Measurements from ENCODE around the gene LCE2C.
A peak's percentile ranks its signal among the peaks of the same experiment; 100 is the strongest.
"Not testable (repeated sequence)": the region's sequence is repeated elsewhere in the genome, so short reads cannot be mapped to it uniquely, and the experiment has no call there.

Gene LCE2C, protein sequence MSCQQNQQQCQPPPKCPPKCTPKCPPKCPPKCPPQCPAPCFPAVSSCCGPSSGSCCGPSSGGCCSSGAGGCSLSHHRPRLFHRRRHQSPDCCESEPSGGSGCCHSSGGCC

DNA sequence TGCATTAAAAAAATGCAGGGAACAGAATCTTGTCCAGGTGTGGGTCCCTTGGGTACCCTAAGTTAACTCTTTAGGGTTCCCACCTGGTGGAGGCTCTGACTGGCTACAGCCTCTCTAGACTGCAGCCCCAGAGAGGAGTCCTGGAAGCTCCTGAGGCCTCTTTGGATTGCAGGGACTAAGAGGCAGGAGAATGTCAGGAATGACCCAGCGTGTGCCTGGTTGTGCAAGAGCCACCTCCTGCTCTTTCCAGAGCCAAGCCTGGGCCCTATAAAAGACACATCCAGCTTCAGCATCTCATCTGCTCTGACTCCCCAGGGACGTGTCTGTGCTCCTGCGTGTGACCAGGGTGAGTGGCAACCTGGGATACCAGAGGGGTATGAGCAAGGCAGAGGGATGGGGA lies at the start of gene LCE2C:
TSS of gene LCE2C (plus strand) at position 297 of the 400 bp plus-strand sequence. CDS start 737 bp downstream, outside the sequence.
- DNase-seq: not testable (repeated sequence)

- DNase-seq: no peak
Measured at GRCh38 chr1:152626744-152627143, 48.3 kb upstream of the LCE2C start.

GRCh38 chr1:152630596-152630995 lies 44.5 kb upstream of the LCE2C start:
- no peak for DNase-seq

- no peak for DNase-seq
Measured at GRCh38 chr1:152640351-152640750, 34.7 kb upstream of the LCE2C start.

DNA sequence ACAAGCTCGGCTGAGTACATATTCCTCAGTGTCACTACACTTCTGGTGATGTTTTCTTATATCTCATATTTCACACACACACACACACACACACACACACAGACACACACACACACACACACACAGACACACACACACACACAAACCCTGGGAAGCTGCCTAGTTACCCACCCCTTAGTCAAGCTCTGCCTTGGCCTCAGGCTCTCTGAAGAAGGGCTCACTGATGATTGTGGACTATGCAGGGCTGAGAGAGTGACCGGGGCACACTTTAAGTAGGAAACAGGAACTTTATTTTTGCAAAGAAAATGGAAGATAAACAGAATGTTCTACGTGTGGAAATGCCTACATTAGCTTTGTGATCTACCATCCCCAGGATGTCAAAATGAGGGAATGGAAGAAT lies 31.1 kb upstream of the LCE2C start:
- DNase-seq: no peak

GRCh38 chr1:152645146-152645545 lies 29.9 kb upstream of the LCE2C start:
- DNase-seq: no peak

GRCh38 chr1:152646656-152647055 lies 28.4 kb upstream of the LCE2C start:
- no peak for DNase-seq

DNA sequence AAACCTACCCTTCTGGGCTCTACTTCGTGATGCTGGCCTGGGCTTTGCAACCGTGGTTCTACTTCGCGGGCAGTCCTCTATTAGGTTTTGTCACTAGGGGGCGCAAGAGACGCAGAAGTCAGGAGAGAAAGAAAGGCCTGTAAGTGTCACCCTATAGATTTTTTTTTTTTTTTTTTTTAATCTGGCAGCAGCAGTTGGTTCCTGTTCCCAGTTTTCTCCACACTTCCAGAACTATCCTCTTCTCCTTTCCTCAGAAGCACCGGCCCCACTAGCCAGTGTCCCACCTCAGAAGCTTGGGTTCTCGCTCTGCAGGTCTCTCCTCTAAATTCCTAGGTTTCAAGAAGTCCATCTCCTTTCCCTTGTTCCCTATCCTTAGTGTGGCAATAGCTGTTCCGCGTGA lies 21.0 kb upstream of the LCE2C start:
- DNase-seq: peak; percentile 59 to 65

DNA sequence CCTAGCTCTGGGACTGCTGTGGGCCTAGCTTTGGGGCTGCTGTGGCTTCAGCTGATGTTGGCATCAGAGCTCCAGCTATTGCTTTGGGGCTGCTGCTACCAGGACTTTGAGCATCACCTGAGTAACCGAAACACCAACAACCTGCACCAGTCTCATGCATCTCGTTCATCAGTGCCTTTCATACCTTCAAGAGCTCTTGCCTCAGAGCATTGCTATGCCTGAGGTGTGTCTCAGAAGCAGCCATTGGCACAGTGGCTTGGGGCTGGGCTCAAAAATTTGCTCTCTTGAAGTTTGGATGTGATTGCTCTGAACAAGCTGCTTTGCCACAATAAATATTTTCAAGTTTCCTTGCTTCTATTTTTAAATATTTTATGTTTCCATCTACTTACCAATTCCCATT lies 18.6 kb upstream of the LCE2C start:
- DNase-seq: no peak

DNA sequence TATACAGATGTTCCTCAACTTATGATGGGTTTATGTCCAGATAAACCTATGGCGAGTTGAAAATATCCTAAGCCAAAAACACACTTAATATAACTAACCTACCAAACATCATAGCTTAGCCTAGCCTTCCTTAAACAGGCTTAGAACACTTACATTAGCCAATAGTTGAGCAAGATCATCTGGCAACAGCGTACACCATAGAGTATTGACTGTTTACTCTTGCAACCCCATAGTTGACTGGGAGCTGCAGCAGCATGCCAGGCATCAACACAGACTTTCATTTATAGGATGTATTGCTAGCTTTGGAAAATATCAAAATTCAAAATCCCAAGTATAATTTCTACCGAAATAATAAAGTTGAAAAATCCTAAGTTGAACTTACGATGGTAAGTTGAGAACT lies 17.4 kb upstream of the LCE2C start:
- DNase-seq: no peak

DNA sequence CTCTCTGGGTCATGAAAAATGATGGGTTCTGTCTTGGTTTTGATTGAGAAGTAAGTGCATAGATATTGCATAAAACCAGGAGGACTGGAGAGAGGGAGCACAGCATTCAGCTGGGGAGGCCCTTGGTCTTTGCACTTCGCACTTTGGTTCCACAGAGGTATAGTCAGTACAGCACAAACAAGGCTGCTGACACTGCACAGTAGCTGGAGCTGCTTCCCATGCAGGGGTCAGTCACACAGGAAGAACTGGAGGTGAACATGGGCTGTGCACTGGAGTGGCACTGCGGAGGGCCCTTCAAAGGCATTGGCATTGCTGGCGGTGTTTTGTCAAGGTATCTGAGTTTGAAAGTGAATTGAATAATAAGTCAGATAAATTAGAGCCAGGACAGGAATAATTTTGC lies 16.4 kb upstream of the LCE2C start:
- DNase-seq: no peak

- DNase-seq: no peak
Measured at GRCh38 chr1:152663098-152663497, 12.0 kb upstream of the LCE2C start, which contains the start of gene LCE2D. Gene LCE2D (plus strand): TSS chr1:152663380. CDS start chr1:152664106, 726 bp downstream.

GRCh38 chr1:152666171-152666570 lies 8.9 kb upstream of the LCE2C start:
- not testable (repeated sequence) for DNase-seq

DNA sequence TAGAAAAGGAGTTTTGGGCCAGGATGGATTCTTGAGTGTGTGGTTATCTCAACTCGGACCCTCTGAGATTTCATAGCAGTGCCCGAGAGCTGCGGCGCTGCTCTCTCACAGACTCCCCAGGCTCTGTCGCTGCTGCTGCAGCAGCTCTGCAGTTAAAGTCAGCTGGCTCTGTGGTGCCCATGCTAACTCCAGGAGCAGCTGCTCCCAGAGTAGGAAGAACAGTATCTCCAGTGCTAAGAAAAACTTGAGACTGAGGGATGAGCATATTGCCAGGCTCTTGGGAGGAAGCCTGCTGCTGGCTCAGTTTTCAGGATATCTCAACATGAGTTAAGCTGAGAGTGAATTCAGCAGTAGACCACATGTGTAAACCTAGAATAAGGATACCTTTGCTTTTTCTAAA lies 7.4 kb upstream of the LCE2C start:
- no peak for DNase-seq

- DNase-seq: no peak
Measured at GRCh38 chr1:152673016-152673415, 2.1 kb upstream of the LCE2C start.

DNA sequence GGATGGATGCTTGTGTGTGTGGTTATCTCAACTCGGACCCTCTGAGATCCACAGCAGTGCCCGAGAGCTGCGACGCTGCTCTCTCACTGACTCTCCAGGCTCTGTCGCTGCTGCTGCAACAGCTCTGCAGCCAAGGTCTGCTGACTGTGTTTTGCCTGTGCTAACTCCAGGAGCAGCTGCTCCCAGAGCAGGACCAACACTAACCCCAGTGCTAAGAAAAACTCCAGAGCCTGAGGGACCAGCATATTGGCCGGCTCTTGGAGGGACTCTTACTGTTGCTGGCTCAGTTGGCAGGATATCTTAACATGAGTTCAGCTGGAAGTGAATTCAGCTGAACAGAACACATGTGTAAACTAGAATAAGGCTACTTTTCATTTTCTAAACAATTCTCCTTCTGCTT lies 4.4 kb downstream of the LCE2C start:
- DNase-seq: no peak

DNA sequence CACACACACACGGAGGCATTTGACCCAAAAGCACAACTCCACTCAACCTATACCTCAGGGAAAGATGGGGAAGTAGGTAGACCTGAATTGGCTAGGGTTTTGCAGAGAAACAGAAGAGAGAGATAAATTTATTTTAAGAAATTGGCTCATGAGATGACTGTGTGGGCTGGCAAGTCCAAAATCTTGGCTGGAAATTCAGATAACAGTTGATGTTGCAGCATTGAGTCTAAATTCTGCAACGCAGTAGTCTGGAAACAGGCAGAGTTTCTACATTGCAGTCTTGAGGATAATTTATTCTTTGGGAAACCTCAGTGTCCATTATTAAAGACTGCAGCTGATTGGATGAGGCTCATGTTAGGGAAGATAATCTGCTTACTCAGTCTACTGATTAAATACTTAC lies 6.5 kb downstream of the LCE2C start:
- DNase-seq: no peak

- no peak for DNase-seq
Measured at GRCh38 chr1:152683846-152684245, 8.8 kb downstream of the LCE2C start.

- not testable (repeated sequence) for DNase-seq
Measured at GRCh38 chr1:152685823-152686222, 10.7 kb downstream of the LCE2C start, which contains the start of gene LCE2B. Gene LCE2B (plus strand): TSS chr1:152686123. CDS start chr1:152686844, 721 bp downstream.

DNA sequence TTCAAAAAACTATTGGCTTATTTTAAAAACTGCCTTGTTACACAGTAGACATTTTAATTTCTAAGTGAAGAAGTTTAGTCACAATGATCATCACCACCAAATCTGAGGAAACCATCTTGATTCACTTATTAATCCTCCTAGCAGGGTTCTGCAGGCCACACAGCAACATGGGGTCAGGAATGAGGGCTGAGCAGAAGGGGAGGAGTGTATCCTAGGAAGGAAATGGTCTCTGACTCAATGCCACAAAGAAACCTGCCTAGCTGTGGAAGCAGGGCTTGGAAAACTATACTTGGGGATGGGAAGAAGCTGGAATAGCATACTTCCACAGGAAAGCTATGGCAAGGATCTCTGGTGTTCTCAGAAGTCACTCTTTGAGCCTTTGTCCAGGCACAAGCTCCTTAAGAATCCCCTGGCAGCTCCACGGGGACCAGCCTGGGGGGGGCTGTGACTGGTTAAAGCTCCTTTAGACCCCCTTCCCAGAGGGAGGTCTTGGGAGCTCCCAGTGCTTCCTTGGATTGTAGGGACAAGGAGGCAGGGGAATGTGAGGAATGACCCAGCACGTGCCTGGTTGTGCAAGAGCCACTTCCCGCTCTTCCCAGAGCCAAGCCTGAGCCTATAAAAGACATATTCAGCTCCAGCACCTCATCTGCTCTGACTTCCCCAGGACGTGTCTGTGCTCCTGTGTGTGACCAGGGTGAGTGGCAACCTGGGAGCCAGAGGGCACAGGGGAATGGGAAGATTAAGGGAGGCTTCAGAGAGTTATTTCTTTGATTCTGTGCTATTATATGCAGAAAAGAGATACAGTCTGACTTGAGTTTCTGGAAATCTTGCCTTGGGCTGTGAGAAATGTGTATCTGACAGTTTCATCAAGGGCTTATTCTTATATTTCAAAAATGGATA lies 22.9 kb downstream of the LCE2C start, which contains the start of gene LCE2A:
TSS of gene LCE2A (plus strand) at position 645 of the 900 bp plus-strand sequence. CDS start 557 bp downstream, outside the sequence.
- DNase-seq: no peak

DNA sequence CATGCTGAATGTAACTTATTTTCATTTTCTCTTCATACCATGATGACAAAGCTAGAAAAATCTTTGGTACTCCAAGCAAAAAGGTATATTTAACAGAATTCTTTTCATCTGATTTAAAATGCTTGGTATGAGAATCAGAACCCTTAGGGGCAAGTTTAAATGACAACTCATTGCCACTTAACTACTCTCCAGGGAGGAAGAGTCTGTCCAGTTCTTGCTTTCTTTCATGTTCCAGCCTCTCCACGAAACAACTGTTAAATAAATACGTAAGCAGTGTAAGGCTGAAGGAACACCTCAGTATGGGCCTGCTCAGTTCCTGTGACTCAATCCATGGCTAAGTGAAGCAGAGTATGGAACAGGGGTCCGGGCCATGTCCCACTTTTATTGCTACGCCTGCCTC lies 24.7 kb downstream of the LCE2C start:
- DNase-seq: no peak

DNA sequence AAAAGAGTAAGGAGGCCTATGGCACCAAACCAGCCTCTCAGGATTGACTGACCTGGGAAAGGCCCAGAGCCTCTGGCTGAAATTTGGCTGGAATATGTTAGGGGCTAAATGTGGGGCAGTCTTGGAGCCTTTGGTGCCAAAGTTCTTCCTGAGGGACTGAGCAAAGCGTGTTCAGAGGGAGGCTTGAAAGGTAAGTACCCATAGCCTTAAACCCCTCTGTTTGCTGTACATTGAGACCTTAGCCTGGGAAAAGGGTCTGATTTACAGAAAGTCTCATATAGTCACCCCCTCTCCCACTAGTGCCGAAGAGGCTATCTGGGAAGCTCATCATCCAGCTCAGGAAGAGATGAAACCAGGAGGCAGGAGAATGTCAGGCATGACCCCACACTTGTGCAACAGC lies 32.8 kb downstream of the LCE2C start, which contains the start of gene LCE4A:
TSS of gene LCE4A (plus strand) at position 301 of the 400 bp plus-strand sequence. CDS start 916 bp downstream, outside the sequence.
- no peak for DNase-seq

GRCh38 chr1:152718238-152718637 lies 43.2 kb downstream of the LCE2C start:
- no peak for DNase-seq

DNA sequence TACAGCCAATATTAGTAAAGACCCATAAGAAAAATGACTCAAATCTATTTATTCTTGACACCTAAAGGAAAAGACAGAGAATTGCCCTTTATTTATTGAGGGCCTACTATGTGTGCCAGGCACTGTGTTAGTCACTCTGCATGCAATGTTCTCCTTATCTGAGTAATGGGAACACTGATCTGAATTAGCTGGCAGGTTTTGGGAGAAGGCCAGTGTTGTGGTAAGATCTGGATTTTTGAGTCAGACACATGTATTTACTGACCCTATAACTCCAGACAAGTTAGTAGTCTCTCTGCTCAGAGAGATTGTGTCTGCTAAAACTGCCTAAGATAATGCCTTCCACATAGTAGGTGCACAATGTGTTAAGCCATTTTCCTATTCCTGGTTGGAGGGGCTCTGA lies 50.2 kb downstream of the LCE2C start:
- DNase-seq: no peak

All from NCI-H187 (cell line).